ENCODE measurements around the gene SPOCK2. TPM values are rescaled to one million over a fixed set of nuclear protein-coding genes. Genes with fewer than 3 reads are reported as not detected.

The SPOCK2 gene
- total RNA-seq, 1 donor from 2014 or later: 6.6 TPM

Other genes with a start within 250 kb of the SPOCK2 start
- 763 and 907 TPM in 2 replicates for gene PSAP, start 237.3 kb downstream of the SPOCK2 start, total RNA-seq
- gene CHST3, start 124.2 kb downstream of the SPOCK2 start, total RNA-seq: 7.0 TPM in 2 replicates
- gene ANAPC16, start 127.5 kb upstream of the SPOCK2 start, total RNA-seq: 51.5 and 54.5 TPM in 2 replicates
- 33.5 and 38.3 TPM in 2 replicates for gene ASCC1, start 127.7 kb upstream of the SPOCK2 start, total RNA-seq
- 146 and 173 TPM in 2 replicates for gene DDIT4, start 185.4 kb upstream of the SPOCK2 start, total RNA-seq